Fibroblast of pulmonary artery (primary cell): ENCODE results near the gene SETD3.

Experiments used
- DNase-seq: peaks from one replicate; pipeline ENCODE4 v3.0.0-alpha.2; 2010; ENCODE audit warnings: low read depth
- H3K4me3 ChIP-seq: replicated peaks from 2 replicates; pipeline ENCODE4 v1.5.1; 2011; ENCODE audit warnings: low read depth, mild to moderate bottlenecking, control low read depth, low read length, moderate library complexity
- TF ChIP-seq, protein P1 (sequence below): IDR thresholded peaks from 2 replicates; pipeline ENCODE4 v1.5.1; 2011; ENCODE audit warnings: mild to moderate bottlenecking, control low read depth, low read length, inconsistent platforms; ENCODE audit errors: missing control alignments

The SETD3 gene

GRCh38 chr14:99415496-99416281 is 65.0 kb downstream of the SETD3 start:
- TF ChIP-seq, protein P1, sequence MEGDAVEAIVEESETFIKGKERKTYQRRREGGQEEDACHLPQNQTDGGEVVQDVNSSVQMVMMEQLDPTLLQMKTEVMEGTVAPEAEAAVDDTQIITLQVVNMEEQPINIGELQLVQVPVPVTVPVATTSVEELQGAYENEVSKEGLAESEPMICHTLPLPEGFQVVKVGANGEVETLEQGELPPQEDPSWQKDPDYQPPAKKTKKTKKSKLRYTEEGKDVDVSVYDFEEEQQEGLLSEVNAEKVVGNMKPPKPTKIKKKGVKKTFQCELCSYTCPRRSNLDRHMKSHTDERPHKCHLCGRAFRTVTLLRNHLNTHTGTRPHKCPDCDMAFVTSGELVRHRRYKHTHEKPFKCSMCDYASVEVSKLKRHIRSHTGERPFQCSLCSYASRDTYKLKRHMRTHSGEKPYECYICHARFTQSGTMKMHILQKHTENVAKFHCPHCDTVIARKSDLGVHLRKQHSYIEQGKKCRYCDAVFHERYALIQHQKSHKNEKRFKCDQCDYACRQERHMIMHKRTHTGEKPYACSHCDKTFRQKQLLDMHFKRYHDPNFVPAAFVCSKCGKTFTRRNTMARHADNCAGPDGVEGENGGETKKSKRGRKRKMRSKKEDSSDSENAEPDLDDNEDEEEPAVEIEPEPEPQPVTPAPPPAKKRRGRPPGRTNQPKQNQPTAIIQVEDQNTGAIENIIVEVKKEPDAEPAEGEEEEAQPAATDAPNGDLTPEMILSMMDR: peak; percentile 86
- peak; percentile 89 for DNase-seq
- H3K4me3 ChIP-seq: no peak overlapping the region

- TF ChIP-seq, protein P1: no peak
- H3K4me3 ChIP-seq: no peak overlapping the region
- DNase-seq: no peak
Observed at GRCh38 chr14:99413911-99414310, 66.7 kb downstream of the SETD3 start.

- no peak overlapping the region for H3K4me3 ChIP-seq
- no peak for DNase-seq
- TF ChIP-seq, protein P1: no peak
Observed at GRCh38 chr14:99413172-99413571, 67.5 kb downstream of the SETD3 start.

GRCh38 chr14:99412117-99413061 is 68.3 kb downstream of the SETD3 start:
- no peak overlapping the region for H3K4me3 ChIP-seq
- TF ChIP-seq, protein P1: no peak
- peak; percentile 17 for DNase-seq

GRCh38 chr14:99410019-99410418 is 70.6 kb downstream of the SETD3 start:
- no peak for DNase-seq
- TF ChIP-seq, protein P1: no peak
- no peak overlapping the region for H3K4me3 ChIP-seq

DNA sequence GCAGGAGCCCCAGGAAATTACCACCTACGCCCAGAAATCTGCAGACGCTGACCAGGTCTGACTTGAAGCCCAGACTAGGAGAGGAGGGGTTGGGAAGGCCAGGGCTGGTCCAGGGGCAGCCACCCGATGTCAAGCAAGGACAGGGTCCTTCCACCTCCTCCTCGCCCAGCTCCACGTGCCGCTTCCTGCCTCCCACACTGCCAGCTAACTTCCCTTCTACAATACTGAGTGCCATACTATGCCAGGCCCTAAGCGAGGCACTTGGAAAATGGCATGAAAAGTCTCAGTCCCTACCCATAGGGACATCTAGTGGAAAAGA is 71.7 kb downstream of the SETD3 start:
- TF ChIP-seq, protein P1: no peak
- H3K4me3 ChIP-seq: no peak overlapping the region
- DNase-seq: no peak
